Measurements from ENCODE around the gene TNS1.
"Not testable (repeated sequence)": the region's sequence is repeated elsewhere in the genome, so short reads cannot be mapped to it uniquely, and the experiment has no call there.

Gene TNS1

DNA sequence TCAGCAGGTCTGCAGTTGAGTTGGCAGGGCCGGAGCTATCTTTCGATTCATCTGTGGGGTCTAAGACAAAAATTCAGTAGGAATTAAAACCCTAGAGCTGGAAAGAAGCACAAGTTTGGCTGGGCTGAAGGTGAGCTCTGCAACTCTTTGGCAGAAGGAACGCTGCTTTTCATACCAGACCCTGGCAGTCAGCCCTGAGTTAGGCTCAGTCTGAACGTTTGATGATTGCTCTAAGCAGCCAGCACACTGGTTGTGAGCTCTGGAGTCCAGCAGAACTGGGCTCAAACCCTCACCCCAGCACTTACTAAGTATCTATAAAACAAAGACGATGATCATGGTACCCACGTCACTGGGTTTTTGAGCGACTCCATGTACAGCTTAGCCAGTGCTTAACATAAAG lies 192.5 kb downstream of the TNS1 start:
- TF ChIP-seq, protein P1, sequence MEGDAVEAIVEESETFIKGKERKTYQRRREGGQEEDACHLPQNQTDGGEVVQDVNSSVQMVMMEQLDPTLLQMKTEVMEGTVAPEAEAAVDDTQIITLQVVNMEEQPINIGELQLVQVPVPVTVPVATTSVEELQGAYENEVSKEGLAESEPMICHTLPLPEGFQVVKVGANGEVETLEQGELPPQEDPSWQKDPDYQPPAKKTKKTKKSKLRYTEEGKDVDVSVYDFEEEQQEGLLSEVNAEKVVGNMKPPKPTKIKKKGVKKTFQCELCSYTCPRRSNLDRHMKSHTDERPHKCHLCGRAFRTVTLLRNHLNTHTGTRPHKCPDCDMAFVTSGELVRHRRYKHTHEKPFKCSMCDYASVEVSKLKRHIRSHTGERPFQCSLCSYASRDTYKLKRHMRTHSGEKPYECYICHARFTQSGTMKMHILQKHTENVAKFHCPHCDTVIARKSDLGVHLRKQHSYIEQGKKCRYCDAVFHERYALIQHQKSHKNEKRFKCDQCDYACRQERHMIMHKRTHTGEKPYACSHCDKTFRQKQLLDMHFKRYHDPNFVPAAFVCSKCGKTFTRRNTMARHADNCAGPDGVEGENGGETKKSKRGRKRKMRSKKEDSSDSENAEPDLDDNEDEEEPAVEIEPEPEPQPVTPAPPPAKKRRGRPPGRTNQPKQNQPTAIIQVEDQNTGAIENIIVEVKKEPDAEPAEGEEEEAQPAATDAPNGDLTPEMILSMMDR (IDR thresholded peaks at IDR 0.05; ENCODE audit: low read depth, low read length): no peak
- H3K4me3 ChIP-seq (ENCODE audit: low read depth, low read length): no peak overlapping the region

DNA sequence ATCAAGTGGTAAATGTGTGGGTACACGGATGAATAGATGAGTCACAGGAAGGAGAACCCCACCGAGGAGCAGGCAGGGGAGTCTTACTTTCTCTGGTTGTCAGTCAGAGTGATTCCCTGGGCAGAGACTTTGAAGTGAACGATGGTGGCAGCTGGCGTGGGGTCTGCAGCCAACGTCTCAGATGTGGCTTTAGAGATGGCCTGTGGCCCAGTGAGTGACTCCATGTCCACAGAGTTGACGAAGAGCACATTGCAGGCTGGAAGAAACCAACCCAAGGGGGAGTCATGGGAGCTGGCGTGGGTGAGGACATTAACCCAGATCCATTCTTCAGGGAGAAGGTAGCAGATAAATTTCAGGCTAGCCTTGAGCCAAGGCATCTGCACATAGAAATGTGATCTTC lies 193.1 kb downstream of the TNS1 start:
- TF ChIP-seq, protein P1 (IDR thresholded peaks at IDR 0.05; ENCODE audit: low read depth, low read length): no peak
- H3K4me3 ChIP-seq (ENCODE audit: low read depth, low read length): no peak overlapping the region

DNA sequence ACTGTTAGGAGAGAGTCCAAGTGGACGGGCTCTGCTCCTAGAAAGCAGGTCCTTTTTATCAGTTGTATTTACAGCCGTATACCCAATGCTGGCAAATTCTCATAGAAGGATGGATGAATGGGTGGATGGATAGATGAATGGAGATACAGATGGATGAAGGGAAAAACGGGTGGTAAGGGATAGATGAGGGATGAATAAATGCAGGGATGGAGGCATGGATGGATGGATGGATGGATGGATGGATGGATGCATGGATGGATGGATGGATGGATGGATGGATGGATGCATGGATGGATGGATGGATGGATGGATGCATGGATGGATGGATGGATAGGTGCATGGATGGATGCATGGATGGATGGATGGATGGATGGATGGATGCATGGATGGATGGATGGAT lies 193.8 kb downstream of the TNS1 start:
- not testable (repeated sequence) for H3K4me3 ChIP-seq (ENCODE audit: low read depth, low read length)

DNA sequence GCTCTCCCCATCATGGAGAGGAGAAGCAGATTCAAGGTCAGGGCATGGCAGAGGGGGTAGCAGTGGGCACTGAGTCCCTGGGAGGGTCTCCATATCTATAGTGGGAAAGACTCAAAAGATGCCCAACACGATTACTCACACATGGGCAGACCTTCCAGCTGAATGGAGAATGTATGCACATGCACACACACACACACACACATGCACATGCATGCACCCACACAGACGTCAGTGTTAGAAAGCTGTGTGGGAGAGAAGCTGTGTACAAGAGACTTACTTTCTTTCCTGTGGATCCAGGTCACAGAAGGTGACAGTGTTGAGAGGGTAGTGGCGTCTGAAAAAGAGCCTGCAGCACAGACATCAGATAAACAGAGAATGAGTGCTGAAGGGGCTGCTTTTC lies 194.5 kb downstream of the TNS1 start:
- TF ChIP-seq, protein P1 (IDR thresholded peaks at IDR 0.05; ENCODE audit: low read depth, low read length): no peak
- H3K4me3 ChIP-seq (ENCODE audit: low read depth, low read length): no peak overlapping the region

DNA sequence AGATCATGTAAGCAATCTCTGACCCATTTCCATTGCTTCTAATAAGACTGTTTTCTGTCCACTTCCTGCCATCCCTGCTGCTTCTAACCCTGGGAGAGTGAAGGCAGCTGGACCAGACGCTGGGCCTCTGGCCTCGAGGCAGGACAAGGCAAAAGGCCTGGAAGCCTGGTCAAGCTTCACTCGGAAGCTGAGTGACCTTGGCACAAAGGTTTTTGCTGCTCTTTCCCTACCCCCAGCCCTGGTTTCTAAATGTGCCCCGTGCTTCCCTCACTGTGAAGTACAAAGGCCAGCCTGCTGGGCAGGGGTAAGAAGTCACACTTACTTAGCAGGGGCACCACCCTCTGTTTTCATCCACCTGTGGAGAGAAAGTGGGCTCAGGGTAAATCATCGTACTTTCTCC lies 195.0 kb downstream of the TNS1 start:
- TF ChIP-seq, protein P1 (IDR thresholded peaks at IDR 0.05; ENCODE audit: low read depth, low read length): no peak
- H3K4me3 ChIP-seq (ENCODE audit: low read depth, low read length): no peak overlapping the region

DNA sequence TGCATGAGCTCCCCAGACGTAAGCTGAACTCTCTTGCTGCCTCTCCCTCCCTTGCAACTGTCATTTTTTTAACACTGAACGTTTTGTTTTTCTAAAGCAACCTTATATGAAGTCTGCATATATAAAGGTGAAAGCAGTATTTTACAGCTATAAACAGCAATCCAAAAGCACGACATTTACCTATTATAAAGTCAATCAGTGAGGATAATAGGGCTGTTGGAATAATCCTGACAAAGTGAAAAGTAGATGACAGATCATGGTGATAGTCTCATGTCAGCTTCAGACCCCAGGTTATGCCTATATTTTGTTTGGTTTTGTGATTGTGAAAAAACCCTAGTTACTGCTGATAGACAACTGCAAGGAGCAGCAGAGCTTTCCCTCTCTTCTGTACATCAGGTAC lies 195.8 kb downstream of the TNS1 start:
- no peak overlapping the region for H3K4me3 ChIP-seq (ENCODE audit: low read depth, low read length)
- TF ChIP-seq, protein P1 (IDR thresholded peaks at IDR 0.05; ENCODE audit: low read depth, low read length): no peak

DNA sequence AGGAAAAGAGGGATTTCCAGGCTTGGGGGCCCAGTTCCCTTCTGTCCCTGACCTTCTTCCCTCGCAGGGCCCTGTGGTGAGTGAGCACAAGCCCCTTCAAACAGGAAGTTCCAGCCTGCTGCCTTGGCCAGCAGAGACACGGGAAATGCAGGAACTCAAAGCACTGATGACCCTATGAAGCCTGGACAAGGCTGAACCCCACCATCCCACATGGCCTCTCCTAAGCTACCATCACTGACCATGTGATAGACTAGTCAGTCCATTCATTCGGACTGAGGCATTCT lies 196.4 kb downstream of the TNS1 start:
- TF ChIP-seq, protein P1 (IDR thresholded peaks at IDR 0.05; ENCODE audit: low read depth, low read length): no peak
- H3K4me3 ChIP-seq (ENCODE audit: low read depth, low read length): no peak overlapping the region

DNA sequence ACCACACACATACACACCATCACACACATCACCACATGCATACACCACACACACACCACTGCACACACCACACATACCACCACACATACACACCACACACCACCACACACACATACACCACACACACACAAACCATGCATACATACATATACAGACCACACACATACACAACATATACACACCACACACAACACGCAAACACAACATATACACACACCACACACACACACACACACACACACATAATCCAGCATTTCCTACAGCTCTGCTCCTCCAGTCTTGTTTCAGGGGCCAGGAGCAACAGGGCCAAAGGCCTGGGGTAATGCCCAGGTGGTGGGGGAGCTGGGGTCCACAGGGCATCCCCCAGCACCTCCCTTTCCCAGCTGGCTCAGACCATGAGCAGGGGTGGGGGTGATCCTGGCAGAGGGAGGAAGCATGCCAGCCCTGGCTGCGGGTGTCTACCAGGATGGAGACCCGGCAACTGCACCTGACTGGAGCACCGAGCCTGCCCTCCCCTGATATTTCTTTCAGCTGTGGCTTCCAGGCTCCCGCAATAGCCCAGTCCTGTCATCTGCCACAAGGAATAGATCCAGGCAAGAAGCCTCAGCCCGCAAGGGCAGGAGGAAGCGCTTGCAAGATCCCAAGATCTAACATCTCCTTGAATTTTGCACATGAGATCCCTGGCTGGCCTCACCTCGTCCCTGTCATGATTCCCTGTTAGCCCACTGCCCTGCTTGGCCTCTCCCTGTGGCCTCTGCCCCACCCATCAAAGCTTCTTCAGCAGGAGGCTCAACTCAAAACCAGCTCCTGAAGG lies 196.9 kb downstream of the TNS1 start:
- H3K4me3 ChIP-seq (ENCODE audit: low read depth, low read length): no peak overlapping the region
- TF ChIP-seq, protein P1 (IDR thresholded peaks at IDR 0.05; ENCODE audit: low read depth, low read length): no peak
